Retinal pigment epithelial cell (primary cell): ENCODE measurements around the gene MRAS.

ENCODE experiments used
- DNase-seq: peaks from one replicate; pipeline ENCODE4 v3.0.0-alpha.2; 2010; ENCODE audit warnings: low read depth
- H3K4me3 ChIP-seq: 2 replicates; pipeline ENCODE4 v1.5.1; 2011; ENCODE audit warnings: mild to moderate bottlenecking, low read length, control low read depth, moderate library complexity
- CTCF ChIP-seq: conservative IDR thresholded peaks from 2 replicates; pipeline ENCODE4 v1.5.1; 2011; ENCODE audit warnings: low read depth, low read length, control low read depth, inconsistent platforms

MRAS gene

GRCh38 chr3:138347960-138348753 lies at the start of gene MRAS:
Gene MRAS (plus strand): TSS chr3:138348579. CDS start chr3:138372884, 24,305 bp downstream.
- peak within 1 kb of the TSS; percentile 70 for H3K4me3 ChIP-seq
- peak; percentile 43 for TF ChIP-seq CTCF
- DNase-seq: no peak

GRCh38 chr3:138300647-138301046 lies 47.7 kb upstream of the MRAS start:
- H3K4me3 ChIP-seq: no peak overlapping the region
- DNase-seq: no peak
- TF ChIP-seq CTCF: no peak

- DNase-seq: no peak
- no peak overlapping the region for H3K4me3 ChIP-seq
- TF ChIP-seq CTCF: no peak
Measured at GRCh38 chr3:138303474-138303873, 44.9 kb upstream of the MRAS start.

- no peak overlapping the region for H3K4me3 ChIP-seq
- no peak for DNase-seq
- TF ChIP-seq CTCF: no peak
Measured at GRCh38 chr3:138307899-138308298, 40.5 kb upstream of the MRAS start.

- H3K4me3 ChIP-seq: no peak overlapping the region
- no peak for TF ChIP-seq CTCF
- no peak for DNase-seq
Measured at GRCh38 chr3:138308783-138309182, 39.6 kb upstream of the MRAS start.

GRCh38 chr3:138310494-138310893 lies 37.9 kb upstream of the MRAS start:
- no peak for DNase-seq
- no peak for TF ChIP-seq CTCF
- H3K4me3 ChIP-seq: no peak overlapping the region

- DNase-seq: no peak
- no peak for TF ChIP-seq CTCF
- H3K4me3 ChIP-seq: no peak overlapping the region
Measured at GRCh38 chr3:138314751-138315150, 33.6 kb upstream of the MRAS start.
